Sigmoid colon (tissue), 4 donors: Measurements from ENCODE around the gene C1orf141.

Source experiments
- EP300 ChIP-seq, 4 donors: sonication (generic); formaldehyde crosslinking; IDR thresholded peaks; one replicate each; pipeline ENCODE4 v1.6.1; 2017; ENCODE audit warnings: antibody characterized with exemption in 4 of 4
- POLR2A ChIP-seq, 2 donors: fragments of 450-650 bp; IDR thresholded peaks; one replicate each; pipeline ENCODE4 v1.6.1; 2016; ENCODE audit warnings: antibody characterized with exemption in 2 of 2, mild to moderate bottlenecking in 2 of 2, moderate library complexity in 2 of 2
- TF ChIP-seq, protein P1 (sequence below), 4 experiments: fragments of 450-650 bp in 3 of 4; fragments of 200-600 bp in 1 of 4; IDR thresholded peaks; one replicate each; pipeline ENCODE4 v1.5.1; 2016 to 2019; ENCODE audit warnings: antibody characterized with exemption in 4 of 4, mild to moderate bottlenecking in 3 of 4, moderate library complexity in 2 of 4

DNA sequence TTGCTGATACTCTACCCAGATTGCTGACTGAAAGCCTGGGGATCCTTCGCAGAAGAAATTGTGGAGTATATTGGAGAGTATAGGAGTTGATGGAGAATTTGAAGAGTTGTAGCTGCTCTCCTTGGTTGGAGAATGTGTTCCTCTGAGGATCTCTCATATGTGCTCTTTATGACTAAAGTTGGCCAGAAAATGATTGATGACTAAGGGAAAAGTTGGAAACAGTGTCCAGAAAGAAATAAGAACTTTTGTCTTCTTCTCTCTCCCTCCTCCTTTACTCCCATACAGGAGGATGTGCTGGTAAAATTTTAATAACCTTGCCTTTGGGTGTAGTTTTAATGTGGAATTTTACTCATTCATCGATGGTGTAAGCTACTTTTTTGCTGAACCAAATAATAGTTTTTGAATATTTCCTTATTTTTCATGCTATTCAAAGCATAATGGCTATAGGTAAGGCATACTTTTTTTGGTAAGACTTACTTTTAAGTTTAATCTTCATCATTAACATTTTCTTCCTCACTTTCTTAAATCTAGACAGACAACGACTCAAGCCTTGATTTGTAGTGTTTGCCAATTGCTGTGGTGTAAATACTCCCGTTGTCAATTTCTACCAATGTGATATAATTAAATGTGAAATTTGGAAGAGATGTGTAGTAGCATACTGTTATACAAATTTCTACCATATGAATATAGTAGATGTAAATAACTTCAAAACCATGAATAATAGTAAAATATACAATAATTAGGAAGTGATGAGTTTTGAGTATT is 13.7 kb downstream of the C1orf141 start:
- TF ChIP-seq POLR2A (IDR thresholded peaks at IDR 0.05) = no peak
- TF ChIP-seq EP300 (IDR thresholded peaks at IDR 0.05) = no peak
- TF ChIP-seq, protein P1, sequence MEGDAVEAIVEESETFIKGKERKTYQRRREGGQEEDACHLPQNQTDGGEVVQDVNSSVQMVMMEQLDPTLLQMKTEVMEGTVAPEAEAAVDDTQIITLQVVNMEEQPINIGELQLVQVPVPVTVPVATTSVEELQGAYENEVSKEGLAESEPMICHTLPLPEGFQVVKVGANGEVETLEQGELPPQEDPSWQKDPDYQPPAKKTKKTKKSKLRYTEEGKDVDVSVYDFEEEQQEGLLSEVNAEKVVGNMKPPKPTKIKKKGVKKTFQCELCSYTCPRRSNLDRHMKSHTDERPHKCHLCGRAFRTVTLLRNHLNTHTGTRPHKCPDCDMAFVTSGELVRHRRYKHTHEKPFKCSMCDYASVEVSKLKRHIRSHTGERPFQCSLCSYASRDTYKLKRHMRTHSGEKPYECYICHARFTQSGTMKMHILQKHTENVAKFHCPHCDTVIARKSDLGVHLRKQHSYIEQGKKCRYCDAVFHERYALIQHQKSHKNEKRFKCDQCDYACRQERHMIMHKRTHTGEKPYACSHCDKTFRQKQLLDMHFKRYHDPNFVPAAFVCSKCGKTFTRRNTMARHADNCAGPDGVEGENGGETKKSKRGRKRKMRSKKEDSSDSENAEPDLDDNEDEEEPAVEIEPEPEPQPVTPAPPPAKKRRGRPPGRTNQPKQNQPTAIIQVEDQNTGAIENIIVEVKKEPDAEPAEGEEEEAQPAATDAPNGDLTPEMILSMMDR (IDR thresholded peaks at IDR 0.05) = no peak
